CD14-positive monocyte (primary cell): ENCODE data around the gene CDH6. TPM values are rescaled to one million over a fixed set of nuclear protein-coding genes. Genes with fewer than 3 reads are reported as not detected.

Experiments
- DNase-seq, 3 donors: peaks; one replicate each; pipeline ENCODE4 v3.0.0-alpha.2; 2011 to 2022
- H2AFZ ChIP-seq: 2 replicates; pipeline ENCODE4 v1.6.0; 2012; ENCODE audit warnings: mild to moderate bottlenecking, low read depth, low read length, inconsistent platforms; ENCODE audit not compliant: insufficient read depth, poor library complexity, severe bottlenecking
- H3K27ac ChIP-seq, 2 donors: 1 replicate in 1 of 2; 2 replicates in 1 of 2; pipeline ENCODE4 v1.5.1; 2012 to 2013; ENCODE audit warnings: low read length in 2 of 2, control low read depth in 1 of 2, inconsistent platforms in 1 of 2, low read depth in 1 of 2, mild to moderate bottlenecking in 1 of 2
- H3K27me3 ChIP-seq, 2 donors: one replicate each; pipeline versions ENCODE4 v1.6.0 to v1.6.1; 2011 to 2013; ENCODE audit warnings: low read length in 2 of 2; ENCODE audit not compliant: control insufficient read depth in 2 of 2, insufficient read depth in 2 of 2
- H3K36me3 ChIP-seq, 2 donors: replicated peaks in 1 of 2; 1 replicate in 1 of 2; 2 replicates in 1 of 2; pipeline versions ENCODE4 v1.5.1 to v1.6.1; 2012 to 2013; ENCODE audit warnings: low read length in 2 of 2, control low read depth in 1 of 2, inconsistent platforms in 1 of 2, mild to moderate bottlenecking in 1 of 2; ENCODE audit not compliant: insufficient read depth in 2 of 2, control insufficient read depth in 1 of 2
- H3K4me1 ChIP-seq, 2 donors: 1 replicate in 1 of 2; 2 replicates in 1 of 2; pipeline versions ENCODE4 v1.5.1 to v1.6.1; 2012 to 2013; ENCODE audit warnings: low read length in 2 of 2, control low read depth in 1 of 2, inconsistent platforms in 1 of 2, mild to moderate bottlenecking in 1 of 2, moderate library complexity in 1 of 2; ENCODE audit not compliant: insufficient read depth in 2 of 2, control insufficient read depth in 1 of 2
- H3K4me2 ChIP-seq: replicated peaks from 2 replicates; pipeline ENCODE3; 2012; ENCODE audit warnings: low read length, moderate library complexity, mild to moderate bottlenecking; ENCODE audit not compliant: poor library complexity, severe bottlenecking; ENCODE audit errors: extremely low read depth
- H3K4me3 ChIP-seq, 3 experiments: fragments of 200-600 bp in 1 of 3; sonication (generic) in 1 of 3; replicated peaks in 1 of 3; 1 replicate in 2 of 3; 2 replicates in 1 of 3; pipeline ENCODE4 v1.5.1; 2011 to 2013; ENCODE audit warnings: low read length in 3 of 3, mild to moderate bottlenecking in 3 of 3, control low read depth in 2 of 3, low read depth in 2 of 3, inconsistent platforms in 1 of 3, moderate library complexity in 1 of 3
- H3K79me2 ChIP-seq: 2 replicates; pipeline ENCODE4 v1.6.0; 2012; ENCODE audit warnings: mild to moderate bottlenecking, control low read depth, inconsistent platforms, low read length, moderate library complexity; ENCODE audit not compliant: insufficient read depth
- H3K9ac ChIP-seq: 2 replicates; pipeline ENCODE4 v1.6.0; 2017; ENCODE audit warnings: low read length, mild to moderate bottlenecking; ENCODE audit not compliant: insufficient read depth, poor library complexity, severe bottlenecking
- H3K9me3 ChIP-seq, 2 donors: replicated peaks in 1 of 2; 1 replicate in 1 of 2; 2 replicates in 1 of 2; pipeline versions ENCODE4 v1.5.1 to v1.6.1; 2012 to 2013; ENCODE audit warnings: low read length in 2 of 2, control low read depth in 1 of 2; ENCODE audit not compliant: control insufficient read depth in 1 of 2, insufficient read depth in 1 of 2
- H4K20me1 ChIP-seq: 2 replicates; pipeline ENCODE4 v1.6.0; 2012; ENCODE audit warnings: mild to moderate bottlenecking, low read length, control low read depth, moderate library complexity; ENCODE audit not compliant: insufficient read depth
- H3K27ac Mint-ChIP-seq, 7 donors: one replicate each; pipeline ENCODE4 v1.8.0; 2020; ENCODE audit warnings: mild to moderate bottlenecking in 7 of 7, mixed read lengths in 7 of 7, moderate library complexity in 6 of 7, inconsistent platforms in 2 of 7
- H3K27me3 Mint-ChIP-seq, 3 donors: one replicate each; pipeline ENCODE4 v1.8.0; 2021 to 2022; ENCODE audit warnings: low read depth in 3 of 3, mild to moderate bottlenecking in 3 of 3, mixed read lengths in 3 of 3, moderate library complexity in 3 of 3, inconsistent platforms in 1 of 3
- H3K36me3 Mint-ChIP-seq, 2 donors: one replicate each; pipeline ENCODE4 v1.8.0; 2020; ENCODE audit warnings: mixed read lengths in 2 of 2, inconsistent platforms in 1 of 2, mild to moderate bottlenecking in 1 of 2
- H3K4me1 Mint-ChIP-seq: one replicate; pipeline ENCODE4 v1.8.0; 2020; ENCODE audit warnings: mild to moderate bottlenecking, mixed read lengths
- H3K4me3 Mint-ChIP-seq, 2 donors: one replicate each; pipeline ENCODE4 v1.8.0; 2020; ENCODE audit warnings: mild to moderate bottlenecking in 2 of 2, mixed read lengths in 2 of 2, moderate library complexity in 1 of 2
- H3K9me3 Mint-ChIP-seq, 7 donors: one replicate each; pipeline ENCODE4 v1.8.0; 2020 to 2022; ENCODE audit warnings: mixed read lengths in 7 of 7, mild to moderate bottlenecking in 6 of 7, moderate library complexity in 6 of 7, inconsistent platforms in 2 of 7
- WGBS: methylation state at CpG from one replicate; pipeline ENCODE4 v1.1.5; 2013; ENCODE audit warnings: missing lambda C conversion rate; ENCODE audit not compliant: insufficient coverage; 5-methylcytosine and 5-hydroxymethylcytosine counted together
- intact Hi-C, 2 donors: fragments of 100-400 bp; cut with micrococcal nuclease; formaldehyde crosslinking; loops; one replicate each; pipeline versions ENCODE4 v1.15.0 to v1.15.1; 2023
- polyA plus RNA-seq, 3 donors: library from polyadenylated mRNA; depleted of rRNA in 1 of 3; unstranded in 2 of 3; stranded (reverse) in 1 of 3; fragments of 300-500 nt in 2 of 3; fragments of >200 nt in 1 of 3; fragmentation: Illumina TruSeq in 2 of 3; gene quantifications; 1 replicate in 2 of 3; 2 replicates in 1 of 3; pipeline ENCODE4 v1.2.3, GENCODE V29; 2012 to 2021
- TF ChIP-seq, protein P1 (sequence below): fragments of 200-600 bp; IDR thresholded peaks from one replicate; pipeline ENCODE4 v1.8.0; 2022; ENCODE audit warnings: antibody characterized with exemption, mild to moderate bottlenecking

Gene CDH6
- polyA plus RNA-seq, 3 donors, result not detected

DNA sequence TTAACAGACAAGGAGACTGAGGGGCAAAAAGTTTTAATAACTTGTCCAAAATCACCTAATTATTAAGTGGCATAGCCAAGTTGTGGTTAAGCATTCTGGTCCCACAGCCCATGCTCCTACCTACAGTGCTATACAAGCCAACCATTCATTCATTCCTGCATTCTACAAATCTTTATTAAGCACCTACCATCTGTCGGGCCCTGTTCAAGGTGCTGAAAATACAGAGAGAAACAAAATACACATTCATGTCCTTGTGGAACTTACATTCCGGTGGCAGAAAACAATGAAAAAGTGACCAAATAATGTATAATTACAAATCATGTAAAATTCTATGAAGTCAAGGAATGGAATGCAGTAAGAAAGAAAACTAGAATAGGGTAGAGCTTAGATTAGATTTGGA lies 27.8 kb upstream of the CDH6 start:
- Mint-ChIP-seq H3K36me3 (no peaks in the 10 kb centered on the region), H3K9me3 (peaks cover 0 to 3% (median 0%) of the 10 kb centered on the region in 7 donors)
- WGBS, result no CpG with 5 or more reads among the region's 2 CpGs

DNA sequence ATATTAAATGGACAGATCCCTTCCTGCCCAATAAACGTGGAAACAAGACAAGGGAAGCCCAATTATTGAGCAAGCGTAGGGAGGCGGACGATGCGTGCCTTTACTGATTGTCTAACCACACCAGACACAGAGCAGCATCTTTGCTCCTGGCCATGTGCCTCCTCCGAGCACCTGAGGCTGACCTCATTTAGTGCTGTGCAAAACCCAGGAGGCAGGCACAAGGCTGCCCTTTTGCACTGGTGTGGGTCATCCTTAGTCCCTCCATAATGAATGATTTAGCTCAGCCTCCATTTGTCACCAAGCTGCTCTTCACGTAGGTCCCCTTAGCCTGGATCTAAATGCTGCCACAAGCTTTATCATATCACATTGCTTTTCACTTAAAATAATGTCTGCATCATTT lies 24.1 kb upstream of the CDH6 start:
- TF ChIP-seq, protein P1, sequence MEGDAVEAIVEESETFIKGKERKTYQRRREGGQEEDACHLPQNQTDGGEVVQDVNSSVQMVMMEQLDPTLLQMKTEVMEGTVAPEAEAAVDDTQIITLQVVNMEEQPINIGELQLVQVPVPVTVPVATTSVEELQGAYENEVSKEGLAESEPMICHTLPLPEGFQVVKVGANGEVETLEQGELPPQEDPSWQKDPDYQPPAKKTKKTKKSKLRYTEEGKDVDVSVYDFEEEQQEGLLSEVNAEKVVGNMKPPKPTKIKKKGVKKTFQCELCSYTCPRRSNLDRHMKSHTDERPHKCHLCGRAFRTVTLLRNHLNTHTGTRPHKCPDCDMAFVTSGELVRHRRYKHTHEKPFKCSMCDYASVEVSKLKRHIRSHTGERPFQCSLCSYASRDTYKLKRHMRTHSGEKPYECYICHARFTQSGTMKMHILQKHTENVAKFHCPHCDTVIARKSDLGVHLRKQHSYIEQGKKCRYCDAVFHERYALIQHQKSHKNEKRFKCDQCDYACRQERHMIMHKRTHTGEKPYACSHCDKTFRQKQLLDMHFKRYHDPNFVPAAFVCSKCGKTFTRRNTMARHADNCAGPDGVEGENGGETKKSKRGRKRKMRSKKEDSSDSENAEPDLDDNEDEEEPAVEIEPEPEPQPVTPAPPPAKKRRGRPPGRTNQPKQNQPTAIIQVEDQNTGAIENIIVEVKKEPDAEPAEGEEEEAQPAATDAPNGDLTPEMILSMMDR, result no peak
- Histone ChIP-seq H3K4me2 (no peak overlapping the region), H2AFZ (no peak overlapping the region), H3K27me3 (no peaks in the 10 kb centered on the region), H3K4me1 (no peaks in the 10 kb centered on the region), H3K36me3 (no peaks in the 10 kb centered on the region), H3K27ac (no peak overlapping the region), H3K9ac (no peak overlapping the region), H3K79me2 (no peaks in the 10 kb centered on the region), H3K4me3 (no peak overlapping the region), H3K9me3 (no peaks in the 10 kb centered on the region), H4K20me1 (no peaks in the 10 kb centered on the region)
- Mint-ChIP-seq H3K27me3 (peaks cover 0 to 2% (median 0%) of the 10 kb centered on the region in 3 donors), H3K27ac (no peak overlapping the region), H3K36me3 (no peaks in the 10 kb centered on the region), H3K9me3 (no peaks in the 10 kb centered on the region), H3K4me1 (no peaks in the 10 kb centered on the region), H3K4me3 (no peak overlapping the region)
- intact Hi-C loops, result no loop called here
- no peak for DNase-seq
- WGBS, result 89% methylated on average over 7 of the region's 7 CpGs

More for the DNA sequence above, 27.8 kb upstream of the CDH6 start:
- TF ChIP-seq, protein P1, result no peak
- no peaks in the 10 kb centered on the region for H3K79me2 ChIP-seq
- Mint-ChIP-seq H3K4me1 (no peaks in the 10 kb centered on the region), H3K27ac (no peak overlapping the region), H3K27me3 (peaks cover 0 to 2% (median under 1%) of the 10 kb centered on the region in 3 donors), H3K4me3 (no peak overlapping the region)
- no peaks in the 10 kb centered on the region for H3K9me3 ChIP-seq
- H3K27me3 ChIP-seq, result no peaks in the 10 kb centered on the region
- no peak for DNase-seq
- H3K36me3 ChIP-seq, result no peaks in the 10 kb centered on the region
- no peak overlapping the region for H3K4me2 ChIP-seq
- intact Hi-C loops, result no loop called here
- no peak overlapping the region for H3K27ac ChIP-seq
- no peak overlapping the region for H3K4me3 ChIP-seq
- H2AFZ ChIP-seq, result no peak overlapping the region
- H4K20me1 ChIP-seq, result no peaks in the 10 kb centered on the region
- H3K9ac ChIP-seq, result no peak overlapping the region
- no peaks in the 10 kb centered on the region for H3K4me1 ChIP-seq
